GM12878 (cell line): ENCODE measurements around the gene DVL2. TPM values are rescaled to one million over a fixed set of nuclear protein-coding genes. Genes with fewer than 3 reads are reported as not detected.

ENCODE experiments used
- ASH2L ChIP-seq: fragments of 300-600, 200-600 bp; sonication (generic); IDR thresholded peaks from 2 replicates; pipeline ENCODE4 v1.6.1; 2017; ENCODE audit warnings: low read depth, mild to moderate bottlenecking, borderline replicate concordance
- ATF7 ChIP-seq: fragments of 450-650 bp; IDR thresholded peaks from 2 replicates; pipeline ENCODE4 v1.6.1; 2016; ENCODE audit warnings: low read depth, mild to moderate bottlenecking
- CBX3 ChIP-seq: fragments of 200-600 bp; sonication (generic); IDR thresholded peaks from 2 replicates; pipeline ENCODE4 v1.6.1; 2016; ENCODE audit warnings: low read depth, borderline replicate concordance
- CREM ChIP-seq: IDR thresholded peaks from 2 replicates; pipeline ENCODE4 v1.6.1; 2014; ENCODE audit warnings: antibody characterized with exemption, low read depth
- ESRRA ChIP-seq: IDR thresholded peaks from 2 replicates; pipeline ENCODE4 v1.6.1; 2012; ENCODE audit warnings: mild to moderate bottlenecking, low read length, improper control_type of control experiment
- HDGF ChIP-seq: fragments of 450-650 bp; IDR thresholded peaks from 2 replicates; pipeline ENCODE4 v1.6.1; 2016; ENCODE audit warnings: antibody characterized with exemption
- KAT2A ChIP-seq: conservative IDR thresholded peaks from 2 replicates; pipeline ENCODE4 v1.6.1; 2011; ENCODE audit warnings: low read depth, low read length; ENCODE audit not compliant: control insufficient read depth
- MTA3 ChIP-seq: IDR thresholded peaks from 2 replicates; pipeline ENCODE4 v1.6.1; 2012; ENCODE audit warnings: low read length, inconsistent platforms, borderline replicate concordance
- NR2C1 ChIP-seq: fragments of 450-650 bp; IDR thresholded peaks from 2 replicates; pipeline ENCODE4 v1.6.1; 2017; ENCODE audit warnings: antibody characterized with exemption, mild to moderate bottlenecking, moderate library complexity
- POLR2AphosphoS5 ChIP-seq: IDR thresholded peaks from 2 replicates; pipeline ENCODE4 v1.6.1; 2011; ENCODE audit warnings: mild to moderate bottlenecking, low read length, inconsistent platforms
- RBBP5 ChIP-seq: fragments of 200-600 bp; sonication (generic); conservative IDR thresholded peaks from 2 replicates; pipeline ENCODE4 v1.6.1; 2016
- RCOR1 ChIP-seq: conservative IDR thresholded peaks from 2 replicates; pipeline ENCODE4 v1.6.1; 2012; ENCODE audit warnings: low read depth, low read length, improper control_type of control experiment
- REST ChIP-seq: IDR thresholded peaks from 2 replicates; pipeline ENCODE4 v1.6.1; 2012; ENCODE audit warnings: mild to moderate bottlenecking, low read depth, low read length
- RFX5 ChIP-seq: IDR thresholded peaks from 2 replicates; pipeline ENCODE4 v1.6.1; 2011; ENCODE audit warnings: low read depth, low read length, improper control_type of control experiment
- SMAD5 ChIP-seq: IDR thresholded peaks from 2 replicates; pipeline ENCODE4 v1.6.1; 2016; ENCODE audit warnings: antibody characterized with exemption, low read depth
- SRF ChIP-seq, 2 experiments: IDR thresholded peaks; 2 replicates each; pipeline ENCODE4 v1.6.1; 2011; ENCODE audit warnings: low read depth in 2 of 2, low read length in 2 of 2, mild to moderate bottlenecking in 1 of 2, moderate library complexity in 1 of 2
- ZNF274 ChIP-seq: IDR thresholded peaks from one replicate; pipeline ENCODE4 v1.8.0; 2011; ENCODE audit not compliant: insufficient read length, insufficient read depth
- polyA plus RNA-seq, 11 experiments: library from polyadenylated mRNA; depleted of rRNA in 4 of 11; unstranded in 6 of 11; stranded (reverse) in 5 of 11; fragments of >200 nt; fragmentation: Nextera tagmentation in 4 of 11; fragmentation: Illumina TruSeq in 1 of 11; extraction: Ambion mirVana in 4 of 11; extraction: Trizol in 1 of 11; gene quantifications; 1 replicate in 1 of 11; 2 replicates in 10 of 11; pipeline versions ENCODE4 v1.2.1 to v1.2.3, GENCODE V29; 2011 to 2016; ENCODE audit warnings: inconsistent platforms in 2 of 11, missing spikeins in 2 of 11, low read depth in 1 of 11
- total RNA-seq, 4 experiments: library from RNA; depleted of rRNA in 3 of 4; stranded (reverse); fragments of >200 nt in 3 of 4; fragmentation: Illumina TruSeq in 1 of 4; extraction: Trizol in 1 of 4; gene quantifications; 2 replicates each; pipeline versions ENCODE4 v1.2.1 to v1.2.3, GENCODE V29; 2013 to 2021
- TF ChIP-seq, protein P1 (sequence below): fragments of 450-650 bp; IDR thresholded peaks from 2 replicates; pipeline ENCODE4 v1.6.1; 2017; ENCODE audit warnings: antibody characterized with exemption, mild to moderate bottlenecking, moderate library complexity
- TF ChIP-seq, protein P2 (sequence below): fragments of 450-650 bp; IDR thresholded peaks from 2 replicates; pipeline ENCODE4 v1.6.1; 2016; ENCODE audit warnings: mild to moderate bottlenecking, moderate library complexity, borderline replicate concordance

The DVL2 gene
- total and polyA plus RNA-seq, 10 of the 15 experiments (the other 5 are each of a cell fraction or from before 2014, with no cell fraction given), result 0.97 to 44.8 (median 23.2) TPM

- TF ChIP-seq, protein P1, sequence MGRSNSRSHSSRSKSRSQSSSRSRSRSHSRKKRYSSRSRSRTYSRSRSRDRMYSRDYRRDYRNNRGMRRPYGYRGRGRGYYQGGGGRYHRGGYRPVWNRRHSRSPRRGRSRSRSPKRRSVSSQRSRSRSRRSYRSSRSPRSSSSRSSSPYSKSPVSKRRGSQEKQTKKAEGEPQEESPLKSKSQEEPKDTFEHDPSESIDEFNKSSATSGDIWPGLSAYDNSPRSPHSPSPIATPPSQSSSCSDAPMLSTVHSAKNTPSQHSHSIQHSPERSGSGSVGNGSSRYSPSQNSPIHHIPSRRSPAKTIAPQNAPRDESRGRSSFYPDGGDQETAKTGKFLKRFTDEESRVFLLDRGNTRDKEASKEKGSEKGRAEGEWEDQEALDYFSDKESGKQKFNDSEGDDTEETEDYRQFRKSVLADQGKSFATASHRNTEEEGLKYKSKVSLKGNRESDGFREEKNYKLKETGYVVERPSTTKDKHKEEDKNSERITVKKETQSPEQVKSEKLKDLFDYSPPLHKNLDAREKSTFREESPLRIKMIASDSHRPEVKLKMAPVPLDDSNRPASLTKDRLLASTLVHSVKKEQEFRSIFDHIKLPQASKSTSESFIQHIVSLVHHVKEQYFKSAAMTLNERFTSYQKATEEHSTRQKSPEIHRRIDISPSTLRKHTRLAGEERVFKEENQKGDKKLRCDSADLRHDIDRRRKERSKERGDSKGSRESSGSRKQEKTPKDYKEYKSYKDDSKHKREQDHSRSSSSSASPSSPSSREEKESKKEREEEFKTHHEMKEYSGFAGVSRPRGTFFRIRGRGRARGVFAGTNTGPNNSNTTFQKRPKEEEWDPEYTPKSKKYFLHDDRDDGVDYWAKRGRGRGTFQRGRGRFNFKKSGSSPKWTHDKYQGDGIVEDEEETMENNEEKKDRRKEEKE, result no peak
- no peak for TF ChIP-seq RFX5
- TF ChIP-seq ZNF274, result no peak
- TF ChIP-seq SRF (IDR thresholded peaks at IDR 0.05; ENCODE audit: low read depth in 2 of 2, low read length in 2 of 2), result 0 out of 4 replicates have a peak, but pooled peaks of 1 of the 2 experiments have one; percentile 40
- peak; percentile 87; the same call in 1 of the 2 replicates for TF ChIP-seq CREM
- no peak for TF ChIP-seq RBBP5
- TF ChIP-seq, protein P2, sequence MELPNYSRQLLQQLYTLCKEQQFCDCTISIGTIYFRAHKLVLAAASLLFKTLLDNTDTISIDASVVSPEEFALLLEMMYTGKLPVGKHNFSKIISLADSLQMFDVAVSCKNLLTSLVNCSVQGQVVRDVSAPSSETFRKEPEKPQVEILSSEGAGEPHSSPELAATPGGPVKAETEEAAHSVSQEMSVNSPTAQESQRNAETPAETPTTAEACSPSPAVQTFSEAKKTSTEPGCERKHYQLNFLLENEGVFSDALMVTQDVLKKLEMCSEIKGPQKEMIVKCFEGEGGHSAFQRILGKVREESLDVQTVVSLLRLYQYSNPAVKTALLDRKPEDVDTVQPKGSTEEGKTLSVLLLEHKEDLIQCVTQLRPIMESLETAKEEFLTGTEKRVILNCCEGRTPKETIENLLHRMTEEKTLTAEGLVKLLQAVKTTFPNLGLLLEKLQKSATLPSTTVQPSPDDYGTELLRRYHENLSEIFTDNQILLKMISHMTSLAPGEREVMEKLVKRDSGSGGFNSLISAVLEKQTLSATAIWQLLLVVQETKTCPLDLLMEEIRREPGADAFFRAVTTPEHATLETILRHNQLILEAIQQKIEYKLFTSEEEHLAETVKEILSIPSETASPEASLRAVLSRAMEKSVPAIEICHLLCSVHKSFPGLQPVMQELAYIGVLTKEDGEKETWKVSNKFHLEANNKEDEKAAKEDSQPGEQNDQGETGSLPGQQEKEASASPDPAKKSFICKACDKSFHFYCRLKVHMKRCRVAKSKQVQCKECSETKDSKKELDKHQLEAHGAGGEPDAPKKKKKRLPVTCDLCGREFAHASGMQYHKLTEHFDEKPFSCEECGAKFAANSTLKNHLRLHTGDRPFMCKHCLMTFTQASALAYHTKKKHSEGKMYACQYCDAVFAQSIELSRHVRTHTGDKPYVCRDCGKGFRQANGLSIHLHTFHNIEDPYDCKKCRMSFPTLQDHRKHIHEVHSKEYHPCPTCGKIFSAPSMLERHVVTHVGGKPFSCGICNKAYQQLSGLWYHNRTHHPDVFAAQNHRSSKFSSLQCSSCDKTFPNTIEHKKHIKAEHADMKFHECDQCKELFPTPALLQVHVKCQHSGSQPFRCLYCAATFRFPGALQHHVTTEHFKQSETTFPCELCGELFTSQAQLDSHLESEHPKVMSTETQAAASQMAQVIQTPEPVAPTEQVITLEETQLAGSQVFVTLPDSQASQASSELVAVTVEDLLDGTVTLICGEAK, result peak; percentile 97
- no peak for TF ChIP-seq RCOR1
- TF ChIP-seq ESRRA, result no peak
- TF ChIP-seq POLR2AphosphoS5, result no peak
- no peak for TF ChIP-seq SMAD5
- TF ChIP-seq HDGF, result peak; percentile 87; the same call in 1 of the 2 replicates
- TF ChIP-seq CBX3, result no peak
- no peak for TF ChIP-seq MTA3
- TF ChIP-seq ASH2L, result no peak
- peak; percentile 50 for TF ChIP-seq ATF7
- no peak for TF ChIP-seq KAT2A
- no peak for TF ChIP-seq REST
- peak; percentile 78 for TF ChIP-seq NR2C1
These were observed 5.0 kb upstream of the DVL2 start, which contains the start of gene PHF23 (continued) for GRCh38 chr17:7239091-7240027.
